ENCODE data around the gene OVCH2. TPM values are rescaled to one million over a fixed set of nuclear protein-coding genes. Genes with fewer than 3 reads are reported as not detected.

The OVCH2 gene
- total RNA-seq, 2 experiments from 2014 or later, result not detected

DNA sequence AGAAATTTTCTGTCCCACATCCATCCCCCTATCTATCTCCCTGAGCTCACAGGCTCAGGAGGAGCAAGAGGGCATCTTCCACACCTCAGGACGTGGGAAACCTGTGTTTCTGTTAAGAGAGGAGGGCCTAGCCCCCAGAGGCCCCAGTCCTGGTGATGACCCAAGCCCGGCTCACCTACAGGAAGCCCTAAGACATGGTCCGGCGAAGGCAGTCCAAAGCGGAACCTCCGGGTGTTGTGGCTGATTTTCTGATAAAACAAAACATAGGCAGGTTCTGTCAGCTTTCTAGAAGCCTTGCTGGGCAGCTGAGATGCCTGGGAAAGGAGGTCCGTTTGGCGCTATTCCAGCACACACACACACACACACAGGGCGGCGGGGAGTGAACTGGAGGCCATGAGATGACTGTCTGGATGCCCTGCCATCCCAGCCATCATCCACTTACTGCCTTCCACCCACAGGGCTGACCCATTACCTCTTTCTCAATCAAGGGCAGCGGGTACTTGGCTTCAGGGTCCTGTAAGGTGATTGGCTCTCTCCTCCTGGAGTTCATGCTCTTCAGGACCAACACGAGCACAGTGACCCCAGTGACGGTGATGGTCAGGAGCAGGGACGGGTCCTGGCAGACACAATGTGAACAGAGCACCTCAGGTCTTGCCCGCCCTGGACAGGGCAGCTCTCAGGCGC lies 33.9 kb downstream of the OVCH2 start:
- ChIA-PET CTCF (no interaction called here), POLR2A (no interaction called here)
- DNase-seq (no peak), ATAC-seq (no peak)
- intact Hi-C loops (cut with micrococcal nuclease), result no loop called here
- H3K36me3 Mint-ChIP-seq (ENCODE audit: low read depth), result no peaks in the 10 kb centered on the region
- H3K27me3 Mint-ChIP-seq, result peaks cover 49% of the 10 kb centered on the region
- H3K4me1 Mint-ChIP-seq (ENCODE audit: low read depth), result peaks cover 11% of the 10 kb centered on the region
- peak overlapping the region; percentile 30 for H3K4me3 Mint-ChIP-seq
- no peaks in the 10 kb centered on the region for H3K9me3 Mint-ChIP-seq
- H3K27ac Mint-ChIP-seq, result no peak overlapping the region
- TF ChIP-seq, protein P1, sequence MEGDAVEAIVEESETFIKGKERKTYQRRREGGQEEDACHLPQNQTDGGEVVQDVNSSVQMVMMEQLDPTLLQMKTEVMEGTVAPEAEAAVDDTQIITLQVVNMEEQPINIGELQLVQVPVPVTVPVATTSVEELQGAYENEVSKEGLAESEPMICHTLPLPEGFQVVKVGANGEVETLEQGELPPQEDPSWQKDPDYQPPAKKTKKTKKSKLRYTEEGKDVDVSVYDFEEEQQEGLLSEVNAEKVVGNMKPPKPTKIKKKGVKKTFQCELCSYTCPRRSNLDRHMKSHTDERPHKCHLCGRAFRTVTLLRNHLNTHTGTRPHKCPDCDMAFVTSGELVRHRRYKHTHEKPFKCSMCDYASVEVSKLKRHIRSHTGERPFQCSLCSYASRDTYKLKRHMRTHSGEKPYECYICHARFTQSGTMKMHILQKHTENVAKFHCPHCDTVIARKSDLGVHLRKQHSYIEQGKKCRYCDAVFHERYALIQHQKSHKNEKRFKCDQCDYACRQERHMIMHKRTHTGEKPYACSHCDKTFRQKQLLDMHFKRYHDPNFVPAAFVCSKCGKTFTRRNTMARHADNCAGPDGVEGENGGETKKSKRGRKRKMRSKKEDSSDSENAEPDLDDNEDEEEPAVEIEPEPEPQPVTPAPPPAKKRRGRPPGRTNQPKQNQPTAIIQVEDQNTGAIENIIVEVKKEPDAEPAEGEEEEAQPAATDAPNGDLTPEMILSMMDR (IDR thresholded peaks at IDR 0.05), result no peak

DNA sequence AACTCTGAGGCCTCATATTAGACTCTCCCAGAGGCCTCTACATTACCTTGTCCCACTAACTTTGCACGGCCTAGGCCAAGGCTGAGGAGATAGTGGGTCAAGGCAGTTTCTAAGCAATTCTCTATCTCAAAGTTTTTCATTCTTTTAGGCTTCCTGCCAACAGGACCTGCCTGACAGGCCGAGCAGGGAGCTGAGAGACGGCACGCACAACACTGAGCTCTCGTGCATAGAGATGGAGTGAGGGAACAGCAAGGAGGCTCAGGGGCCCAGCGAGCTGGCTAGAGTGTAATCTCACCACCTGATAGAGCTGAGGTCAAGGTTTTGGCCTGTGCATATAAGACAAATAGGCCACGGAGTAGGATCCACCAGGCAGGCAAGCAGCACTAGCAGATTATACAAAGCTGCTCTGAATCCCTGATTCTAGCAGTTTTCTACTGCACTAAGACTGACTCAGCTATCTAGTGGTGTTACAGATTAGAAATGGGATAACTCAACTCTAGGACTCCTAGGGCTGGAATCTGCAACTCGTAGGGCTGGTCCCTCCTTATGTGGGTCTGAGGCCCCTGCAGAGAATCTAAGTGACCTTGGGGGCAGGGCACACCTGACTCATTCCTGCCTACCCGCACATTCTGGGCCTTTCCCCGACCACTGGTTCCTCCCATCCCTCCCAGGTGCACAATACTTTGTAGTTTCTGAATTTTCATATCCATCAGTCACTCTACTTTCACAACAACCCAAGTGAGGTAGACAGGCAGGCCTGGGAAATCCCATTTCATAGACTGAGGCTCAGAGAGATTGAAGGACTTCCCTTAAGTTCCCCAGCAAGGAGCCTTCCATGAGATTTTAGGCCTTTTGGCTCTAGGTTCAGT lies 34.7 kb downstream of the OVCH2 start:
- DNase-seq (peak; percentile 59), ATAC-seq (peak; percentile 67)
- TF ChIP-seq, protein P1 (IDR thresholded peaks at IDR 0.05), result no peak
- peaks cover 46% of the 10 kb centered on the region for H3K27me3 Mint-ChIP-seq
- H3K4me1 Mint-ChIP-seq (ENCODE audit: low read depth), result peaks cover 11% of the 10 kb centered on the region
- H3K27ac Mint-ChIP-seq, result no peak overlapping the region
- POLR2A ChIA-PET, result no interaction called here
- CTCF ChIA-PET, result no interaction called here
- H3K9me3 Mint-ChIP-seq, result no peaks in the 10 kb centered on the region
- H3K4me3 Mint-ChIP-seq, result no peak overlapping the region
- intact Hi-C loops (cut with micrococcal nuclease), result no loop called here
- no peaks in the 10 kb centered on the region for H3K36me3 Mint-ChIP-seq (ENCODE audit: low read depth)

DNA sequence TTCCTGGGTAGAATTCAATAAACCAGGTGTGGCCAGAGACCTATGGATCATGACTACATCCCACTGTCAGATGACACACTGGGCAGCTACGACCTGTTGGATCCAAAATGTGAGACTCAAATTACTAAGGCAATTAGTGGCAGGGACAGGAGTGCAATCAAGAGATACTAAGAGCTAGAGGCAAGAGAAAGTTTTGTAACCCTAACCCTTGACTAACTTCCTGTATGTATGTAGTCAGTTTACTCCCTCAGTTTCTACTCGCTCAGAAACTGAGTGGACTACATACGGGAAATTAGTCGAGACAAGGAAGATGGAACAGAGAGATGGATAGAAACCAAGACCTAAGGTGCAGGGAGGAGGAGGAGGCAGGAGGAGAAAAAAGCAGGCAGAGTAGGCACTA lies 35.6 kb downstream of the OVCH2 start:
- CTCF ChIA-PET, result interaction anchor here (0.9 to 1.4 kb wide), 2 partner anchors 17 to 19 kb away, joined by 3 read pairs; no protein-coding TSS in a partner anchor

DNA sequence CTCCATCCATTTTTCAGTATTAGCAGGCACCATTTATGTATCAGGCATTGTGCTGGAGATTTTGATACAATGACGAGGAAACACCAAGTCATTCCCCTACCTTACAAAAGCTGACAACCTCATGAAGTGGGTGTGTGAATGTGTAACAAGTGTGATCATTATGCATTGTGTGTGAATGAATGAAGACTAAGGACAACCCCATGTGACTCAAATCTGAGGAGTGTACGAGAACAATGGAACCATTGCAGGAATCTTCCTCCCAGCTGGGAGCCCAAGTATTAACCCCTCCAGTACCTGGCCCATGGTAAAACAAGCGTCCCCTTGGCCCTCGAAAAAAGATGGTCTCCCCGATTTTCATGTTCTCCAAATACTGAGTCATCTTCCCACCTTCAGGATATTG lies 37.4 kb downstream of the OVCH2 start:
- Mint-ChIP-seq H3K27me3 (peaks cover 22% of the 10 kb centered on the region), H3K4me1 (ENCODE audit: low read depth) (peaks cover 8% of the 10 kb centered on the region), H3K36me3 (ENCODE audit: low read depth) (peaks cover 2% of the 10 kb centered on the region), H3K9me3 (no peaks in the 10 kb centered on the region), H3K27ac (no peak overlapping the region), H3K4me3 (no peak overlapping the region)
- CTCF ChIA-PET, result no interaction called here
- POLR2A ChIA-PET, result no interaction called here
- TF ChIP-seq, protein P1 (IDR thresholded peaks at IDR 0.05), result no peak
- ATAC-seq, result no peak
- intact Hi-C loops (cut with micrococcal nuclease), result no loop called here
- no peak for DNase-seq

More for the DNA sequence above, 35.6 kb downstream of the OVCH2 start:
- Mint-ChIP-seq H3K4me3 (no peak overlapping the region), H3K9me3 (no peaks in the 10 kb centered on the region), H3K4me1 (ENCODE audit: low read depth) (peaks cover 11% of the 10 kb centered on the region), H3K36me3 (ENCODE audit: low read depth) (no peaks in the 10 kb centered on the region), H3K27me3 (peaks cover 38% of the 10 kb centered on the region), H3K27ac (no peak overlapping the region)
- ATAC-seq, result no peak
- TF ChIP-seq, protein P1 (IDR thresholded peaks at IDR 0.05), result no peak
- intact Hi-C loops (cut with micrococcal nuclease), result no loop called here
- DNase-seq, result no peak
- POLR2A ChIA-PET, result no interaction called here

DNA sequence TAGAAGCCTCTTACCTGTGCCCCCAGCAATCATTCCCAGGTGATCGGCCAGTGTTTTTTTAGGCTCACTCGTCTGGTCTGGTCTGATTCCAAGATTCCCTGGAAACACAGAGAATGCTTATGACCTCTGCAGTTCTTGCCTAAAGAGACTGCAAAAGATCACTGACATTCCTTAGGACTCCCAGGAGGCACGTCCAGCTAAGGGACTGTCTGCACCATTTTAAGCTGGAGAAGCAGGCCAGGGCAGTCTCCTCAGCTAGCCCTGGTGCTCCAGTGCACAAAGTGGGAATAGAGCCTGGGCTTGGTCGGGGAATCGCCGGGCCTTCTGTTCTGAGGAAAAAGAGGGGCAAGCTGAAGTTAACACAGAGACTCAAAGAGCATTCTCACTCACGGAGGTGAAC lies 37.8 kb downstream of the OVCH2 start:
- ChIA-PET POLR2A (no interaction called here), CTCF (no interaction called here)

More for the DNA sequence above, 37.8 kb downstream of the OVCH2 start:
- Mint-ChIP-seq H3K9me3 (no peaks in the 10 kb centered on the region), H3K36me3 (ENCODE audit: low read depth) (peaks cover 3% of the 10 kb centered on the region), H3K4me3 (no peak overlapping the region), H3K27me3 (peaks cover 20% of the 10 kb centered on the region), H3K27ac (no peak overlapping the region), H3K4me1 (ENCODE audit: low read depth) (peaks cover 8% of the 10 kb centered on the region)
- TF ChIP-seq, protein P1 (IDR thresholded peaks at IDR 0.05), result no peak
- intact Hi-C loops (cut with micrococcal nuclease), result no loop called here
- no peak for ATAC-seq
- no peak for DNase-seq
